ENCODE data around the gene DIDO1.

Gene DIDO1

GRCh38 chr20:62889871-62890270, 36.4 kb downstream of the DIDO1 start:
- DNase-seq: no peak

- no peak for DNase-seq
Observed at GRCh38 chr20:62889411-62889810, 36.9 kb downstream of the DIDO1 start.

- no peak for DNase-seq
Observed at GRCh38 chr20:62888910-62889309, 37.4 kb downstream of the DIDO1 start.

GRCh38 chr20:62888406-62888805, 37.9 kb downstream of the DIDO1 start:
- no peak for DNase-seq

GRCh38 chr20:62887860-62888239, 38.5 kb downstream of the DIDO1 start:
- DNase-seq: no peak

GRCh38 chr20:62887152-62887859, 39.0 kb downstream of the DIDO1 start:
- DNase-seq: peak; percentile 43

- DNase-seq: no peak
Observed at GRCh38 chr20:62886709-62887058, 39.6 kb downstream of the DIDO1 start.

GRCh38 chr20:62885896-62886708, 40.2 kb downstream of the DIDO1 start:
- no peak for DNase-seq

- no peak for DNase-seq
Observed at GRCh38 chr20:62885046-62885895, 41.0 kb downstream of the DIDO1 start.

GRCh38 chr20:62884556-62884955, 41.7 kb downstream of the DIDO1 start:
- DNase-seq: no peak

GRCh38 chr20:62882426-62882825, 43.9 kb downstream of the DIDO1 start:
- DNase-seq: no peak

- DNase-seq: no peak
Observed at GRCh38 chr20:62881662-62882395, 44.5 kb downstream of the DIDO1 start.

- no peak for DNase-seq
Observed at GRCh38 chr20:62880935-62881661, 45.2 kb downstream of the DIDO1 start.

- DNase-seq: no peak
Observed at GRCh38 chr20:62880147-62880934, 46.0 kb downstream of the DIDO1 start.

GRCh38 chr20:62879275-62880146, 46.8 kb downstream of the DIDO1 start:
- DNase-seq: no peak

- DNase-seq: no peak
Observed at GRCh38 chr20:62878244-62879038, 47.9 kb downstream of the DIDO1 start.

GRCh38 chr20:62876902-62877816, 49.1 kb downstream of the DIDO1 start:
- DNase-seq: no peak

- no peak for DNase-seq
Observed at GRCh38 chr20:62876501-62876901, 49.8 kb downstream of the DIDO1 start.

Data from KG1 (cell line).